ENCODE data around the gene PRKN.

The PRKN gene

DNA sequence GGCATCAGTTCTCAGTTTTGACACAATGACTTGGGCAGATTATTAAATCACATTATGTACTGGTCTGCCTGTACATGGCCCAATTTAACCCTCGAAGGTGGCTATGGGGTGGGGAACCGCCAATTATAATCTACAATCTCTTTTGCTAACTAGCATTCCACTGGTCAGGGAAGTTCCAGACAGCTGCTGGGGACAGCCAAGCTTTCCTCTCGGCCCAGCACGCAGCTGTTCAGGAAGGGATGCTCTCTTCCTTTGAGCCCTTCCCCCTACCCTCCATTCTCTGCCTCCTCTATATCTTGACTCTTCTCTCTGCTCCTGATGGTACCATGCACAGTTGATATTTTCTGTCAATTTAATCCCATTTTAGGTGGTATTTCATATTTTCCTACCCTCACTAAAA lies 1220.2 kb downstream of the PRKN start:
- TF ChIP-seq, protein P1, sequence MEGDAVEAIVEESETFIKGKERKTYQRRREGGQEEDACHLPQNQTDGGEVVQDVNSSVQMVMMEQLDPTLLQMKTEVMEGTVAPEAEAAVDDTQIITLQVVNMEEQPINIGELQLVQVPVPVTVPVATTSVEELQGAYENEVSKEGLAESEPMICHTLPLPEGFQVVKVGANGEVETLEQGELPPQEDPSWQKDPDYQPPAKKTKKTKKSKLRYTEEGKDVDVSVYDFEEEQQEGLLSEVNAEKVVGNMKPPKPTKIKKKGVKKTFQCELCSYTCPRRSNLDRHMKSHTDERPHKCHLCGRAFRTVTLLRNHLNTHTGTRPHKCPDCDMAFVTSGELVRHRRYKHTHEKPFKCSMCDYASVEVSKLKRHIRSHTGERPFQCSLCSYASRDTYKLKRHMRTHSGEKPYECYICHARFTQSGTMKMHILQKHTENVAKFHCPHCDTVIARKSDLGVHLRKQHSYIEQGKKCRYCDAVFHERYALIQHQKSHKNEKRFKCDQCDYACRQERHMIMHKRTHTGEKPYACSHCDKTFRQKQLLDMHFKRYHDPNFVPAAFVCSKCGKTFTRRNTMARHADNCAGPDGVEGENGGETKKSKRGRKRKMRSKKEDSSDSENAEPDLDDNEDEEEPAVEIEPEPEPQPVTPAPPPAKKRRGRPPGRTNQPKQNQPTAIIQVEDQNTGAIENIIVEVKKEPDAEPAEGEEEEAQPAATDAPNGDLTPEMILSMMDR (IDR thresholded peaks at IDR 0.05; ENCODE audit: insufficient read depth, low read length): no peak
- no peak for TF ChIP-seq GABPA (IDR thresholded peaks at IDR 0.05; ENCODE audit: low read depth)
- no peak for TF ChIP-seq POLR2AphosphoS5 (IDR thresholded peaks at IDR 0.05; ENCODE audit: low read depth)
- no peak for TF ChIP-seq SPI1 (IDR thresholded peaks at IDR 0.05; ENCODE audit: borderline replicate concordance, low read depth)
- TF ChIP-seq, protein P2, sequence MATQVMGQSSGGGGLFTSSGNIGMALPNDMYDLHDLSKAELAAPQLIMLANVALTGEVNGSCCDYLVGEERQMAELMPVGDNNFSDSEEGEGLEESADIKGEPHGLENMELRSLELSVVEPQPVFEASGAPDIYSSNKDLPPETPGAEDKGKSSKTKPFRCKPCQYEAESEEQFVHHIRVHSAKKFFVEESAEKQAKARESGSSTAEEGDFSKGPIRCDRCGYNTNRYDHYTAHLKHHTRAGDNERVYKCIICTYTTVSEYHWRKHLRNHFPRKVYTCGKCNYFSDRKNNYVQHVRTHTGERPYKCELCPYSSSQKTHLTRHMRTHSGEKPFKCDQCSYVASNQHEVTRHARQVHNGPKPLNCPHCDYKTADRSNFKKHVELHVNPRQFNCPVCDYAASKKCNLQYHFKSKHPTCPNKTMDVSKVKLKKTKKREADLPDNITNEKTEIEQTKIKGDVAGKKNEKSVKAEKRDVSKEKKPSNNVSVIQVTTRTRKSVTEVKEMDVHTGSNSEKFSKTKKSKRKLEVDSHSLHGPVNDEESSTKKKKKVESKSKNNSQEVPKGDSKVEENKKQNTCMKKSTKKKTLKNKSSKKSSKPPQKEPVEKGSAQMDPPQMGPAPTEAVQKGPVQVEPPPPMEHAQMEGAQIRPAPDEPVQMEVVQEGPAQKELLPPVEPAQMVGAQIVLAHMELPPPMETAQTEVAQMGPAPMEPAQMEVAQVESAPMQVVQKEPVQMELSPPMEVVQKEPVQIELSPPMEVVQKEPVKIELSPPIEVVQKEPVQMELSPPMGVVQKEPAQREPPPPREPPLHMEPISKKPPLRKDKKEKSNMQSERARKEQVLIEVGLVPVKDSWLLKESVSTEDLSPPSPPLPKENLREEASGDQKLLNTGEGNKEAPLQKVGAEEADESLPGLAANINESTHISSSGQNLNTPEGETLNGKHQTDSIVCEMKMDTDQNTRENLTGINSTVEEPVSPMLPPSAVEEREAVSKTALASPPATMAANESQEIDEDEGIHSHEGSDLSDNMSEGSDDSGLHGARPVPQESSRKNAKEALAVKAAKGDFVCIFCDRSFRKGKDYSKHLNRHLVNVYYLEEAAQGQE (IDR thresholded peaks at IDR 0.05; ENCODE audit: insufficient replicate concordance, low read depth): no peak
- Histone ChIP-seq H3K27ac (replicated peaks) (no peak overlapping the region), H3K4me3 (replicated peaks; ENCODE audit: insufficient read depth, low read length) (no peak overlapping the region), H3K27me3 (ENCODE audit: insufficient read depth, poor library complexity, severe bottlenecking) (no peaks in the 10 kb centered on the region)
- DNase-seq (ENCODE audit: low read depth in 1 of 2, low spot score in 1 of 2): no peak

DNA sequence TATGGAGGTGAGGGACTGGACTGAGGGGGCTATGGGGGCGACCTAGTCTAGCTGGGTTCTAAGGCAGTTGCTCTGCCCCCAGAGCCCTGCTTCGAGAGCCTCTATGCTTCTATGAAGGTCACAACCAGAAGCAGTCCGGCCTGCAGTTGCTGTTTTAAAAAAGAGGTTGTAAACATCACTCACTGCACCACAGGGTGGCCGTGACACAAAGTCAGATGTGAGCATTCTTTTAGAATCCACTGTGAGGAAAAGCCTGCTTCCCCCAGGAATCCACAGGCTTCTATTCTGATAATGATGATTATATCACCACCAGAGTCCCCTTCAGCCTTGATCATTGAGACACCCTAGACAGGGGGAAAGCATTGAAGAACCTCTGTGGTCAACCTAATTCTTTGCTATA lies 1224.0 kb downstream of the PRKN start:
- Histone ChIP-seq H3K27ac (replicated peaks) (no peak overlapping the region), H3K4me3 (replicated peaks; ENCODE audit: insufficient read depth, low read length) (no peak overlapping the region), H3K27me3 (ENCODE audit: insufficient read depth, poor library complexity, severe bottlenecking) (no peaks in the 10 kb centered on the region)
- DNase-seq (ENCODE audit: low read depth in 1 of 2, low spot score in 1 of 2): no peak
- TF ChIP-seq, protein P2 (IDR thresholded peaks at IDR 0.05; ENCODE audit: insufficient replicate concordance, low read depth): no peak
- no peak for TF ChIP-seq GABPA (IDR thresholded peaks at IDR 0.05; ENCODE audit: low read depth)
- TF ChIP-seq, protein P1 (IDR thresholded peaks at IDR 0.05; ENCODE audit: insufficient read depth, low read length): no peak
- TF ChIP-seq SPI1 (IDR thresholded peaks at IDR 0.05; ENCODE audit: borderline replicate concordance, low read depth): no peak
- TF ChIP-seq POLR2AphosphoS5 (IDR thresholded peaks at IDR 0.05; ENCODE audit: low read depth): no peak

DNA sequence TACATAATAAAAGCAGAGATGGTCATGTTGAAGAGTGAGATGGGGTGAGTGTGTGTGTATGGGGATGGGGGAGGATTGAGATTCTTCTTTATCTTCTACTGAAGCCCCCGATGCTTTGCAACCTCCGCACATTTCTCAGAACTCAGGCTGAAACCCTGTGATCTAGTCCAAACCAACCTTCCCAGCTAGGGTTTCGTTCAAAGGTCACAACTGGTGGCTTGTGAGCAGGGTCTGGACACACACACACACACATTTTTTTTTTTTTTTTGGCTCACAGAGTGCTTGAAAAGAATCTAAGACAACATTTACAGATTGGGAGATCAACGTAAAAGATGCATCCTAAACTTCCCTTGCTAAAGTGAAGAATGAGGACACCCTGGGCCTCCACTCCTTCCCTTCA lies 1228.7 kb downstream of the PRKN start:
- H3K27me3 ChIP-seq (ENCODE audit: insufficient read depth, poor library complexity, severe bottlenecking): no peaks in the 10 kb centered on the region
- no peak for TF ChIP-seq POLR2AphosphoS5 (IDR thresholded peaks at IDR 0.05; ENCODE audit: low read depth)
- TF ChIP-seq, protein P1 (IDR thresholded peaks at IDR 0.05; ENCODE audit: insufficient read depth, low read length): no peak
- TF ChIP-seq, protein P2 (IDR thresholded peaks at IDR 0.05; ENCODE audit: insufficient replicate concordance, low read depth): no peak
- no peak for TF ChIP-seq GABPA (IDR thresholded peaks at IDR 0.05; ENCODE audit: low read depth)
- no peak overlapping the region for H3K4me3 ChIP-seq (replicated peaks; ENCODE audit: insufficient read depth, low read length)
- DNase-seq (ENCODE audit: low read depth in 1 of 2, low spot score in 1 of 2): no peak
- H3K27ac ChIP-seq (replicated peaks): no peak overlapping the region
